NB4 (cell line): ENCODE measurements around the gene ACTR8.

Experiments
- CTCF ChIP-seq: IDR thresholded peaks from one replicate; pipeline ENCODE4 v1.5.1; 2012; ENCODE audit warnings: low read depth, low read length
- POLR2A ChIP-seq: IDR thresholded peaks from 2 replicates; pipeline ENCODE4 v1.6.1; 2011; ENCODE audit warnings: mild to moderate bottlenecking; ENCODE audit not compliant: insufficient read length; ENCODE audit errors: extremely low read depth

- TF ChIP-seq POLR2A, result no peak
- TF ChIP-seq CTCF, result no peak
Observed at GRCh38 chr3:53830944-53831343, 51.0 kb downstream of the ACTR8 start.
